GM12801 (cell line): ENCODE measurements around the gene SLC25A15.

Experiments
- TF ChIP-seq, protein P1 (sequence below): IDR thresholded peaks from one replicate; pipeline ENCODE4 v1.5.1; 2011; ENCODE audit warnings: control low read depth; ENCODE audit not compliant: insufficient read length; ENCODE audit errors: extremely low read depth

Gene SLC25A15

DNA sequence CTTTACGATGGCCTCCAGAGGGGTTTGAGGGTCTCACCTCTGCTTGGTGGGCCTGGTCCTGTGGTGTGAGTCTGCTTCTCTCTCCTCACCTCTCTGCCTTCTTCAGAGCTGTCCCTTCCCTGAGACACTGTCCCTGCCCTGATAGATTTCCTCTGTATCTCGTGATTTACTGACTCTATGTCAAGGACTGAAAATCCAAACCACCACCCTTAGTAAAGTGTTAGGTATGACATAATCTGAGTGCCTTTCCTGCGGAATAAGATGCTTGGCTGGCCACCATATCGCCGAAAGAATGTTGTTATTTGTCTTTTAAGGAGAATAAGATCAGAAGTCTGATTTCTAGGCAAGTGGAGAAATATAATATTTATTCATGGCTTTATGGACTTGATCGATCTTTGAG, 7.2 kb downstream of the SLC25A15 start:
- TF ChIP-seq, protein P1, sequence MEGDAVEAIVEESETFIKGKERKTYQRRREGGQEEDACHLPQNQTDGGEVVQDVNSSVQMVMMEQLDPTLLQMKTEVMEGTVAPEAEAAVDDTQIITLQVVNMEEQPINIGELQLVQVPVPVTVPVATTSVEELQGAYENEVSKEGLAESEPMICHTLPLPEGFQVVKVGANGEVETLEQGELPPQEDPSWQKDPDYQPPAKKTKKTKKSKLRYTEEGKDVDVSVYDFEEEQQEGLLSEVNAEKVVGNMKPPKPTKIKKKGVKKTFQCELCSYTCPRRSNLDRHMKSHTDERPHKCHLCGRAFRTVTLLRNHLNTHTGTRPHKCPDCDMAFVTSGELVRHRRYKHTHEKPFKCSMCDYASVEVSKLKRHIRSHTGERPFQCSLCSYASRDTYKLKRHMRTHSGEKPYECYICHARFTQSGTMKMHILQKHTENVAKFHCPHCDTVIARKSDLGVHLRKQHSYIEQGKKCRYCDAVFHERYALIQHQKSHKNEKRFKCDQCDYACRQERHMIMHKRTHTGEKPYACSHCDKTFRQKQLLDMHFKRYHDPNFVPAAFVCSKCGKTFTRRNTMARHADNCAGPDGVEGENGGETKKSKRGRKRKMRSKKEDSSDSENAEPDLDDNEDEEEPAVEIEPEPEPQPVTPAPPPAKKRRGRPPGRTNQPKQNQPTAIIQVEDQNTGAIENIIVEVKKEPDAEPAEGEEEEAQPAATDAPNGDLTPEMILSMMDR, result no peak

DNA sequence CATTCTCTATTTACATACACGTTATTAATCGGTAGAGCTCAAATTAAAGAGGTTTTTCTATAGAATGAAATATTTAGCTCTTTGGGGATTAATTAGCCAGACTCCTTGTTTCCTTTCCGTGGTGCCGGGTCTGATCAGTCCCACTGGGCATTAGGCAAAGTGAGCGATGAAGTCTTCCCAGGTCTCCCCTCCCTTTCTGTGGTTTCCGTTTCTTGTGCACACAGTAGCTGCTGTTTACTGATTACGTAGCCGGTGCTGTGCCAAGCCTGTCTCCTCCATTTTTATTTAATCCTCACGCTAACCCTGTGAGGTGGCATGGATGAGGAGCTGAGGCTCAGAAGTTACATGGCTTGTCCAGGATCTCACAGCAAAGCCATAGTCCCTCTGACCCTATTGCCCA, 9.0 kb downstream of the SLC25A15 start:
- TF ChIP-seq, protein P1, result no peak

DNA sequence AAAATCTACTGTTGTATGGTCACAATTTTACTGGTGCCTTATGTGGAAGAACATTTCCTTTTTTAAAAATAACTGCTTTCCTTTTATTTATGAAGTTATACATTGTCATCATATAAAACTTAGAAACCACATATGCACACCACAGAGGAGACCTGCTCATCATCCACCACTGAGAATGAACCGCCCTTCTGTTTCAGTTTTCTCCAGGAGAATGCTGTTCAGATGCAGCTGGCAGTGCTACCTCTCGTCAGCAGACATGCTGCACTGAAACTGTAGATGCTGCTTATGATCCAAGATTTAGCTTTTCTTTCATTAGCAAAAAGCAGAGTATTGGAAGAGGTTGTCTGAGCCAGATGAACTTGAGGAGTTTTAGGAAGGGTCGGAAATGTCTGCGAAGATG, 10.1 kb downstream of the SLC25A15 start:
- TF ChIP-seq, protein P1, result no peak

DNA sequence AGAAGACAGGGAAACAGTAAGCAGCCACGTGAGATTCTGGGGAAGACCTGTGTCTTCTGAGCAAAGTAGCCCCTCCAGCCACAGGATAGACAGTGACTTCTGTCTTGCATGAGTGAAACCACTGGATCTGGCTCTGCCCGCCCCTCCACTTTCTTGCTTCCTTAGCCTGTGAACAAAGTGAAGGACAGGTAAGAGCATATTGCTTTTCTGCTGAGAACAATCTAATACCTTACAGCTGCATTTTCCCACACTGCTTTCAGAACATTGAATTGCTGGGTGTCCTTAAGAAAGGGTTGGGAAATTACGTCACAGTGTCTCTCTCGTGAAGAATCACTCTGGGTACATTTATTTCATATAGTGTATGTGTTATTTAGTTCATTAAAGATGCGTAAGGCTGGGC, 11.1 kb downstream of the SLC25A15 start:
- TF ChIP-seq, protein P1, result no peak

DNA sequence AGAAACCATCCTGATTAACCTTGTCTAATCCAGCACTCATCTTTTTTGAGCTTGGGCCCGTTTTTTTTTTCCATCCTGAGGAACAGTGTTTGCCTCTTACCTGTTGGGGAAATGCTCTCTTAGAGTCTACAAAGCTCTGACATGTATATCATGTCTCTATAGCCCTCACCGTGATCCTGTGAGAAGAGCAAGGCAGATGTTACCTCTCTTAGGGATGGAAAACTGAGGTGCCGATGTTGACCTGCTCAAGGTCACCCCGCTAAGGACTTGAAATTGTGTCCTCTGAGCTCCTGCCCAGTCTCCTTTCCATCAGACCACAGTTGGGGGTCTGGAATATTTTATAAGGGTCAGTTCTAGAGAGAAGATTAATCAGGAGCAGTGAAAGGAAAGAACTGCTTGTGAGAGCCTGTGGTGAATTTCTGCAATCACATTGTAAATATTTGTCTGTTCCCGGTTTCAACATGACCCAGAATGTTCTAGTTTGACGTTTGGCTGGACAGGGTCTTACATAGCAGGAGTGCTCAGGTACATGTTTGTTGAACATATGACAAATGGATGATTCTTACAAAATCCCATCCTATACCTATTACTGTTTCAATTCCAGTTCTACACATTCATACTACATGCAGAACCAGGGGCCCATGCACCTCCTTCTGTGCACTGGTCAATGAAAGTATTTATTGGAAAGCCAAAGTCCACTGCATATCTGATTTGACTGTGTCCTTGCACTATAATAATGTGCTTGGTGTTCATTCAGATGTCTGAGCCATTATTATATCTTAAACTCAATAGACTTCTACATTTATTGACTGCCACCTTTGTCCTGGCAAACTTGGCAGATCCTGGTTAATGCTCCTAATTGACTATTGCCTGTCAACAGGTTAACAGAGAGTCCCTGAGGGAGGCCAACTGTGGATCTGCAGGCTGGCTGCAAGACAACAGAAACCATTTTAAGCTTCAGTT, 12.1 kb downstream of the SLC25A15 start:
- TF ChIP-seq, protein P1, result no peak

DNA sequence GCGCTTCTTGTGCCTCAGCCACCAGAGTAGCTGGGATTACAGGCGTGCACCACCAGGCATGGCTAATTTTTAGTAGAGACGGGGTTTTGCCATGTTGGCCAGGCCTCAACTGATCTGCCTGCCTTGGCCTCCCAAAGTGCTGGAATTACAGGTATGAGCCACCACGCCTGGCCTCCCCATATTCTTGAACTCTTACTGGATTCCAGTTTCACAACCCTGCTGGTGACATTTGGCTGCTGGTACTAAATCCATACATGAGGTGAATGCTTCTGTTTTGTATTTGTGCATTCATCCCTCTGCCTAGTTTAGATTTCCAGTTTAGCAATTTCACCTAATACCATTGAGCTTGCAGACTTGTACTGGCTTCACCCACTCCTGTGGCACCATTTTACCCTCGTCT, 13.9 kb downstream of the SLC25A15 start:
- TF ChIP-seq, protein P1, result no peak

DNA sequence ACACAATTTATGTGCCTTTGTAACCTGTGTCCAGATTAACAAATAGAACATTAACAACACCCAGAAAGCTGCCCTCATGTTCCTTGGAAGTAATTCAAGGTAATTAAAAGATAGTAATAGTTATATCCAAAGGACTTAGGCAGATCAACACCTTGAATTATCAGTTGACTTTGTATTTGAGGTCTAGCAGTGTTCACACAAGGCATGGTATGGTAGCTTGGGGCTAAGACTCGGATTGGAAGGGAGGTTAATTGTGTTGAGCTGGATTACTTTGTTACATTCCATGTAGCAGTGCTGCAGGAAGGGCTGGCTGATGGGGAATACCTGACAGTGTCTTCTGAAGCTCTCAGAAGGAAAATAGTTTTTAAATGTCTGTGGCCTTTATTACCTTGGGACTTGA, 16.8 kb downstream of the SLC25A15 start:
- TF ChIP-seq, protein P1, result no peak
